ENCODE measurements around the gene ARHGAP26. TPM values are rescaled to one million over a fixed set of nuclear protein-coding genes. Genes with fewer than 3 reads are reported as not detected.

The ARHGAP26 gene
- polyA plus RNA-seq, 3 donors = 26.5 to 56.8 (median 28.7) TPM

DNA sequence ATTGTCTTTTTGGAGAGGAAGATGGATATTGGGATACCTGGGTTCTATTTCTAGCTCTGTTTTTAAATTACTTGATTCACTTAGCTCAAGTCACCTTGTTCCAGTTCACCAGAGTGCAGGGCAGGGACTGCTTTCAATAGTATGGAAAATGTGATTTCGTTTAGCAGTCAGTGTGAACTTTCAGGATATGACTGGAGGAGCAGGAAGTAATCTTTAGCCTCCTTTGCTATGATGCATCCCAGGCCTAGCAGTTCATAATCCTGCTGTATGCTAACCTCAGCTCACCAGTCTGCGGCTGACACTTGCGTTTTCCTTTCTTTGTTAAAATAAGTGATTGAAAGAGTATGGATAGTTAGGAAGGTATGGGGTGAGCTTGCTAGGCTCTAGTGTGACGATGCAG, 169.7 kb downstream of the ARHGAP26 start:
- intact Hi-C loops (cut with micrococcal nuclease) = no loop called here

DNA sequence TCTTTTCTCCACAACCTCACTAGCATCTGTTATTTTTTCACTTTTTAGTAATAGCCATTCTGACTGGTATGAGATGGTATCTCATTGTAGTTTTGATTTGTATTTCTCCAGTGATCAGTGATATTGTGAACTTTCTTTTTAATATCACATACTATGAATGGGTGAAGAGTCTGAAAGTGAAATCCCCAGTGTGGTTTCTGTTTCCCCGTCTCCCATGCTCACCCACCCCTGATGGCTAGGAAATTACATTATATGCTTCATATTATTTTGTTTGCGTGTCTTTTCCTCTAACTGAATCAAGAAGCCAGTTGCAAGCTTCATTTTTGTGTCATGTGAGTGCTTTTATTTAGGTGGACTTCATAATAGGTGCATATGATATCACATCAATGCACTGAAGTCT, 171.1 kb downstream of the ARHGAP26 start:
- no peak overlapping the region for H3K9ac ChIP-seq (ENCODE audit: insufficient read depth, low read length, poor library complexity, severe bottlenecking)
- peak overlapping the region in 2 of 7 donors; percentile 11 to 38 for H3K27ac Mint-ChIP-seq
- peaks cover 30% of the 10 kb centered on the region for H3K4me1 Mint-ChIP-seq
- no peaks in the 10 kb centered on the region for H3K27me3 Mint-ChIP-seq (ENCODE audit: low read depth in 3 of 3)
- no CpG with 5 or more reads among the region's 2 CpGs for WGBS (ENCODE audit: insufficient coverage)
- H3K4me1 ChIP-seq (ENCODE audit: control insufficient read depth in 1 of 2, insufficient read depth in 2 of 2, low read length in 2 of 2) = peaks cover 12 to 20% of the 10 kb centered on the region in 2 donors
- H3K9me3 ChIP-seq (replicated peaks in 1 of 2; ENCODE audit: control insufficient read depth in 1 of 2, insufficient read depth in 1 of 2, low read length in 2 of 2) = no peaks in the 10 kb centered on the region
- no peak overlapping the region for H3K4me3 ChIP-seq (replicated peaks in 1 of 3; ENCODE audit: low read depth in 2 of 3, low read length in 3 of 3)
- intact Hi-C loops (cut with micrococcal nuclease) = no loop called here
- H3K36me3 ChIP-seq (replicated peaks in 1 of 2; ENCODE audit: control insufficient read depth in 1 of 2, insufficient read depth in 2 of 2, low read length in 2 of 2) = peaks cover 6 to 47% of the 10 kb centered on the region in 2 donors
- H3K27ac ChIP-seq (ENCODE audit: low read depth in 1 of 2, low read length in 2 of 2) = no peak overlapping the region
- TF ChIP-seq, protein P1, sequence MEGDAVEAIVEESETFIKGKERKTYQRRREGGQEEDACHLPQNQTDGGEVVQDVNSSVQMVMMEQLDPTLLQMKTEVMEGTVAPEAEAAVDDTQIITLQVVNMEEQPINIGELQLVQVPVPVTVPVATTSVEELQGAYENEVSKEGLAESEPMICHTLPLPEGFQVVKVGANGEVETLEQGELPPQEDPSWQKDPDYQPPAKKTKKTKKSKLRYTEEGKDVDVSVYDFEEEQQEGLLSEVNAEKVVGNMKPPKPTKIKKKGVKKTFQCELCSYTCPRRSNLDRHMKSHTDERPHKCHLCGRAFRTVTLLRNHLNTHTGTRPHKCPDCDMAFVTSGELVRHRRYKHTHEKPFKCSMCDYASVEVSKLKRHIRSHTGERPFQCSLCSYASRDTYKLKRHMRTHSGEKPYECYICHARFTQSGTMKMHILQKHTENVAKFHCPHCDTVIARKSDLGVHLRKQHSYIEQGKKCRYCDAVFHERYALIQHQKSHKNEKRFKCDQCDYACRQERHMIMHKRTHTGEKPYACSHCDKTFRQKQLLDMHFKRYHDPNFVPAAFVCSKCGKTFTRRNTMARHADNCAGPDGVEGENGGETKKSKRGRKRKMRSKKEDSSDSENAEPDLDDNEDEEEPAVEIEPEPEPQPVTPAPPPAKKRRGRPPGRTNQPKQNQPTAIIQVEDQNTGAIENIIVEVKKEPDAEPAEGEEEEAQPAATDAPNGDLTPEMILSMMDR (IDR thresholded peaks at IDR 0.05) = no peak
- no peak overlapping the region for H3K4me2 ChIP-seq (replicated peaks; ENCODE audit: extremely low read depth, low read length, poor library complexity, severe bottlenecking)
- DNase-seq = no peak
- H3K9me3 Mint-ChIP-seq = no peaks in the 10 kb centered on the region
- peaks cover 54% of the 10 kb centered on the region for H3K79me2 ChIP-seq (ENCODE audit: insufficient read depth, low read length)
- peaks cover 84% of the 10 kb centered on the region for H4K20me1 ChIP-seq (ENCODE audit: insufficient read depth, low read length)
- no peaks in the 10 kb centered on the region for H3K27me3 ChIP-seq (ENCODE audit: control insufficient read depth in 2 of 2, insufficient read depth in 2 of 2, low read length in 2 of 2)
- H3K36me3 Mint-ChIP-seq = peaks cover 65 to 66% of the 10 kb centered on the region in 2 donors
- no peak overlapping the region for H2AFZ ChIP-seq (ENCODE audit: insufficient read depth, low read depth, low read length, poor library complexity, severe bottlenecking)
- no peak overlapping the region for H3K4me3 Mint-ChIP-seq

More for the DNA sequence above, 169.7 kb downstream of the ARHGAP26 start:
- H3K9me3 ChIP-seq (replicated peaks in 1 of 2; ENCODE audit: control insufficient read depth in 1 of 2, insufficient read depth in 1 of 2, low read length in 2 of 2) = no peaks in the 10 kb centered on the region
- H3K36me3 Mint-ChIP-seq = peaks cover 55 to 58% of the 10 kb centered on the region in 2 donors
- TF ChIP-seq, protein P1 (IDR thresholded peaks at IDR 0.05) = no peak
- DNase-seq = no peak
- no peak overlapping the region for H3K4me3 ChIP-seq (replicated peaks in 1 of 3; ENCODE audit: low read depth in 2 of 3, low read length in 3 of 3)
- peaks cover 43% of the 10 kb centered on the region for H3K79me2 ChIP-seq (ENCODE audit: insufficient read depth, low read length)
- no peak overlapping the region for H3K9ac ChIP-seq (ENCODE audit: insufficient read depth, low read length, poor library complexity, severe bottlenecking)
- no peak overlapping the region for H3K27ac Mint-ChIP-seq
- peaks cover 83% of the 10 kb centered on the region for H4K20me1 ChIP-seq (ENCODE audit: insufficient read depth, low read length)
- H3K9me3 Mint-ChIP-seq = no peaks in the 10 kb centered on the region
- H3K27me3 ChIP-seq (ENCODE audit: control insufficient read depth in 2 of 2, insufficient read depth in 2 of 2, low read length in 2 of 2) = no peaks in the 10 kb centered on the region
- H2AFZ ChIP-seq (ENCODE audit: insufficient read depth, low read depth, low read length, poor library complexity, severe bottlenecking) = no peak overlapping the region
- 100% methylated on average over 1 of the region's 4 CpGs for WGBS (ENCODE audit: insufficient coverage)
- H3K4me1 ChIP-seq (ENCODE audit: control insufficient read depth in 1 of 2, insufficient read depth in 2 of 2, low read length in 2 of 2) = peaks cover 25 to 33% of the 10 kb centered on the region in 2 donors
- peaks cover 41% of the 10 kb centered on the region for H3K4me1 Mint-ChIP-seq
- H3K4me3 Mint-ChIP-seq = no peak overlapping the region
- H3K4me2 ChIP-seq (replicated peaks; ENCODE audit: extremely low read depth, low read length, poor library complexity, severe bottlenecking) = no peak overlapping the region
- H3K27me3 Mint-ChIP-seq (ENCODE audit: low read depth in 3 of 3) = no peaks in the 10 kb centered on the region
- no peak overlapping the region for H3K27ac ChIP-seq (ENCODE audit: low read depth in 1 of 2, low read length in 2 of 2)
- H3K36me3 ChIP-seq (replicated peaks in 1 of 2; ENCODE audit: control insufficient read depth in 1 of 2, insufficient read depth in 2 of 2, low read length in 2 of 2) = peaks cover 6 to 34% of the 10 kb centered on the region in 2 donors
